Activated T-helper 1 cell treated with anti-CD3 and anti-CD28 coated beads, Interleukin-2, amount 50 U/mL, for 16 hours (primary cell): ENCODE data around the gene PRKACB.
"Not testable (repeated sequence)": the region's sequence is repeated elsewhere in the genome, so short reads cannot be mapped to it uniquely, and the experiment has no call there.

Source experiments
- DNase-seq, 2 donors: peaks; one replicate each; pipeline ENCODE4 v3.0.0-alpha.2; 2020; ENCODE audit warnings: low read depth in 1 of 2, low spot score in 1 of 2

Gene PRKACB

GRCh38 chr1:84214115-84214956, 70.3 kb downstream of the PRKACB start:
- DNase-seq, result no peak

GRCh38 chr1:84217239-84217638, 73.2 kb downstream of the PRKACB start:
- DNase-seq, result no peak

GRCh38 chr1:84223751-84224432, 79.8 kb downstream of the PRKACB start:
- DNase-seq, result no peak

- no peak for DNase-seq
Measured at GRCh38 chr1:84224905-84225304, 80.8 kb downstream of the PRKACB start.

GRCh38 chr1:84225646-84226045, 81.6 kb downstream of the PRKACB start:
- no peak for DNase-seq

- not testable (repeated sequence) for DNase-seq
Measured at GRCh38 chr1:84232676-84233075, 88.6 kb downstream of the PRKACB start.

- DNase-seq, result no peak
Measured at GRCh38 chr1:84236256-84236655, 92.2 kb downstream of the PRKACB start.

- no peak for DNase-seq
Measured at GRCh38 chr1:84242641-84243040, 98.6 kb downstream of the PRKACB start.

- DNase-seq, result no peak
Measured at GRCh38 chr1:84245563-84245962, 101.5 kb downstream of the PRKACB start.

GRCh38 chr1:84246213-84246612, 102.1 kb downstream of the PRKACB start:
- DNase-seq, result no peak

GRCh38 chr1:84247425-84248220, 103.6 kb downstream of the PRKACB start:
- DNase-seq, result no peak

- DNase-seq, result no peak
Measured at GRCh38 chr1:84250668-84251067, 106.6 kb downstream of the PRKACB start.

- no peak for DNase-seq
Measured at GRCh38 chr1:84253036-84253435, 109.0 kb downstream of the PRKACB start.

GRCh38 chr1:84253891-84254290, 109.8 kb downstream of the PRKACB start:
- no peak for DNase-seq

GRCh38 chr1:84254703-84255238, 110.7 kb downstream of the PRKACB start:
- no peak for DNase-seq

GRCh38 chr1:84255582-84255981, 111.5 kb downstream of the PRKACB start:
- no peak for DNase-seq

GRCh38 chr1:84257617-84258016, 113.5 kb downstream of the PRKACB start:
- DNase-seq, result no peak

- DNase-seq, result no peak
Measured at GRCh38 chr1:84259376-84259775, 115.3 kb downstream of the PRKACB start.

- no peak for DNase-seq
Measured at GRCh38 chr1:84259989-84260388, 115.9 kb downstream of the PRKACB start.

- DNase-seq, result no peak
Measured at GRCh38 chr1:84260852-84261518, 116.9 kb downstream of the PRKACB start.

GRCh38 chr1:84264961-84265360, 120.9 kb downstream of the PRKACB start:
- no peak for DNase-seq
